Nephron progenitor cell (in vitro differentiated cells): ENCODE data around the gene ESYT3.

Experiments
- DNase-seq: peaks from one replicate; pipeline ENCODE4 v3.0.0; 2021
- H3K27ac Mint-ChIP-seq: 2 replicates; pipeline ENCODE4 v1.8.0; 2021; ENCODE audit warnings: mild to moderate bottlenecking, moderate library complexity, mixed read lengths
- H3K27me3 Mint-ChIP-seq: 2 replicates; pipeline ENCODE4 v1.8.0; 2021; ENCODE audit warnings: mild to moderate bottlenecking, low read depth, mixed read lengths; ENCODE audit not compliant: poor library complexity
- H3K36me3 Mint-ChIP-seq: 2 replicates; pipeline ENCODE4 v1.8.0; 2021; ENCODE audit warnings: low read depth, mixed read lengths
- H3K4me1 Mint-ChIP-seq: 2 replicates; pipeline ENCODE4 v1.8.0; 2021; ENCODE audit warnings: mixed read lengths
- H3K4me3 Mint-ChIP-seq: 2 replicates; pipeline ENCODE4 v1.8.0; 2021; ENCODE audit warnings: mild to moderate bottlenecking, moderate library complexity, mixed read lengths
- H3K9me3 Mint-ChIP-seq: 2 replicates; pipeline ENCODE4 v1.8.0; 2021; ENCODE audit warnings: mild to moderate bottlenecking, moderate library complexity, mixed read lengths
- CTCF ChIP-seq: fragments of 200-600 bp; sonication (generic); IDR thresholded peaks from 2 replicates; pipeline ENCODE4 v1.5.0; 2021; ENCODE audit warnings: antibody characterized with exemption

The ESYT3 gene

GRCh38 chr3:138394156-138394555 lies 40.3 kb upstream of the ESYT3 start:
- Mint-ChIP-seq H3K27ac (no peak overlapping the region), H3K27me3 (peaks cover 3% of the 10 kb centered on the region), H3K4me3 (no peak overlapping the region), H3K36me3 (no peaks in the 10 kb centered on the region), H3K4me1 (peaks cover 21% of the 10 kb centered on the region), H3K9me3 (no peaks in the 10 kb centered on the region)
- TF ChIP-seq CTCF: no peak
- DNase-seq: no peak

GRCh38 chr3:138394686-138395085 lies 39.7 kb upstream of the ESYT3 start:
- Mint-ChIP-seq H3K27me3 (peaks cover 3% of the 10 kb centered on the region), H3K27ac (no peak overlapping the region), H3K4me1 (peaks cover 19% of the 10 kb centered on the region), H3K36me3 (peaks cover 3% of the 10 kb centered on the region), H3K4me3 (no peak overlapping the region), H3K9me3 (no peaks in the 10 kb centered on the region)
- DNase-seq: no peak
- no peak for TF ChIP-seq CTCF

- peaks cover 13% of the 10 kb centered on the region for H3K36me3 Mint-ChIP-seq
- H3K9me3 Mint-ChIP-seq: no peaks in the 10 kb centered on the region
- H3K4me3 Mint-ChIP-seq: no peak overlapping the region
- no peak for TF ChIP-seq CTCF
- peak overlapping the region; percentile 68 for H3K27ac Mint-ChIP-seq
- peaks cover 3% of the 10 kb centered on the region for H3K27me3 Mint-ChIP-seq
- peaks cover 19% of the 10 kb centered on the region for H3K4me1 Mint-ChIP-seq
- DNase-seq: no peak
Measured at GRCh38 chr3:138395865-138396751, 38.3 kb upstream of the ESYT3 start.

- peaks cover 3% of the 10 kb centered on the region for H3K27me3 Mint-ChIP-seq
- peaks cover 22% of the 10 kb centered on the region for H3K4me1 Mint-ChIP-seq
- TF ChIP-seq CTCF: no peak
- H3K36me3 Mint-ChIP-seq: peaks cover 17% of the 10 kb centered on the region
- no peak for DNase-seq
- H3K27ac Mint-ChIP-seq: no peak overlapping the region
- H3K4me3 Mint-ChIP-seq: no peak overlapping the region
- H3K9me3 Mint-ChIP-seq: no peaks in the 10 kb centered on the region
Measured at GRCh38 chr3:138396752-138397410, 37.5 kb upstream of the ESYT3 start.

GRCh38 chr3:138397983-138398382 lies 36.4 kb upstream of the ESYT3 start:
- no peak for TF ChIP-seq CTCF
- DNase-seq: no peak
- Mint-ChIP-seq H3K36me3 (peaks cover 23% of the 10 kb centered on the region), H3K4me1 (peaks cover 24% of the 10 kb centered on the region), H3K27me3 (peaks cover 3% of the 10 kb centered on the region), H3K4me3 (no peak overlapping the region), H3K9me3 (no peaks in the 10 kb centered on the region), H3K27ac (no peak overlapping the region)
